ENCODE measurements around the gene CCNY.

CCNY gene

GRCh38 chr10:35564341-35564968, 228.1 kb downstream of the CCNY start:
- WGBS, 2 experiments, result 90 to 92% methylated on average over 6 of the region's 6 CpGs
- Histone ChIP-seq H3K27me3 (ENCODE audit: control insufficient read depth, insufficient read depth, low read length, poor library complexity, severe bottlenecking) (no peaks in the 10 kb centered on the region), H3K4me3 (ENCODE audit: insufficient read depth, low read depth, low read length) (no peak overlapping the region), H3K36me3 (ENCODE audit: control insufficient read depth, insufficient read depth, low read length) (peaks cover 9% of the 10 kb centered on the region), H3K27ac (ENCODE audit: insufficient read depth, low read depth, low read length, poor library complexity, severe bottlenecking) (no peak overlapping the region), H3K9me3 (ENCODE audit: control insufficient read depth, low read length) (no peaks in the 10 kb centered on the region), H3K4me1 (ENCODE audit: control insufficient read depth, insufficient read depth, low read length) (no peaks in the 10 kb centered on the region)

GRCh38 chr10:35565602-35566081, 229.3 kb downstream of the CCNY start:
- no peaks in the 10 kb centered on the region for H3K4me1 ChIP-seq (ENCODE audit: control insufficient read depth, insufficient read depth, low read length)
- no peak overlapping the region for H3K27ac ChIP-seq (ENCODE audit: insufficient read depth, low read depth, low read length, poor library complexity, severe bottlenecking)
- H3K27me3 ChIP-seq (ENCODE audit: control insufficient read depth, insufficient read depth, low read length, poor library complexity, severe bottlenecking), result no peaks in the 10 kb centered on the region
- WGBS, 2 experiments, result 82 to 92% methylated on average over 8 of the region's 8 CpGs
- H3K36me3 ChIP-seq (ENCODE audit: control insufficient read depth, insufficient read depth, low read length), result peaks cover 11% of the 10 kb centered on the region
- H3K9me3 ChIP-seq (ENCODE audit: control insufficient read depth, low read length), result no peaks in the 10 kb centered on the region
- H3K4me3 ChIP-seq (ENCODE audit: insufficient read depth, low read depth, low read length), result no peak overlapping the region

- no peak overlapping the region for H3K4me3 ChIP-seq (ENCODE audit: insufficient read depth, low read depth, low read length)
- H3K4me1 ChIP-seq (ENCODE audit: control insufficient read depth, insufficient read depth, low read length), result no peaks in the 10 kb centered on the region
- H3K36me3 ChIP-seq (ENCODE audit: control insufficient read depth, insufficient read depth, low read length), result peaks cover 11% of the 10 kb centered on the region
- H3K27me3 ChIP-seq (ENCODE audit: control insufficient read depth, insufficient read depth, low read length, poor library complexity, severe bottlenecking), result no peaks in the 10 kb centered on the region
- H3K9me3 ChIP-seq (ENCODE audit: control insufficient read depth, low read length), result no peaks in the 10 kb centered on the region
- 93 to 95% methylated on average over 6 of the region's 6 CpGs for WGBS, 2 experiments
- H3K27ac ChIP-seq (ENCODE audit: insufficient read depth, low read depth, low read length, poor library complexity, severe bottlenecking), result no peak overlapping the region
Measured at GRCh38 chr10:35567951-35568350, 231.6 kb downstream of the CCNY start.

GRCh38 chr10:35568483-35569015, 232.2 kb downstream of the CCNY start:
- Histone ChIP-seq H3K4me1 (ENCODE audit: control insufficient read depth, insufficient read depth, low read length) (no peaks in the 10 kb centered on the region), H3K9me3 (ENCODE audit: control insufficient read depth, low read length) (no peaks in the 10 kb centered on the region), H3K27ac (ENCODE audit: insufficient read depth, low read depth, low read length, poor library complexity, severe bottlenecking) (no peak overlapping the region), H3K27me3 (ENCODE audit: control insufficient read depth, insufficient read depth, low read length, poor library complexity, severe bottlenecking) (no peaks in the 10 kb centered on the region), H3K4me3 (ENCODE audit: insufficient read depth, low read depth, low read length) (no peak overlapping the region), H3K36me3 (ENCODE audit: control insufficient read depth, insufficient read depth, low read length) (peaks cover 11% of the 10 kb centered on the region)
- 93 to 96% methylated on average over 20 of the region's 20 CpGs for WGBS, 2 experiments

GRCh38 chr10:35569111-35569707, 232.9 kb downstream of the CCNY start:
- no peaks in the 10 kb centered on the region for H3K9me3 ChIP-seq (ENCODE audit: control insufficient read depth, low read length)
- H3K4me3 ChIP-seq (ENCODE audit: insufficient read depth, low read depth, low read length), result no peak overlapping the region
- peaks cover 11% of the 10 kb centered on the region for H3K36me3 ChIP-seq (ENCODE audit: control insufficient read depth, insufficient read depth, low read length)
- H3K27ac ChIP-seq (ENCODE audit: insufficient read depth, low read depth, low read length, poor library complexity, severe bottlenecking), result no peak overlapping the region
- no peaks in the 10 kb centered on the region for H3K27me3 ChIP-seq (ENCODE audit: control insufficient read depth, insufficient read depth, low read length, poor library complexity, severe bottlenecking)
- 91 to 92% methylated on average over 19 of the region's 19 CpGs for WGBS, 2 experiments
- no peaks in the 10 kb centered on the region for H3K4me1 ChIP-seq (ENCODE audit: control insufficient read depth, insufficient read depth, low read length)

GRCh38 chr10:35569836-35570235, 233.5 kb downstream of the CCNY start:
- Histone ChIP-seq H3K4me3 (ENCODE audit: insufficient read depth, low read depth, low read length) (no peak overlapping the region), H3K4me1 (ENCODE audit: control insufficient read depth, insufficient read depth, low read length) (no peaks in the 10 kb centered on the region), H3K27ac (ENCODE audit: insufficient read depth, low read depth, low read length, poor library complexity, severe bottlenecking) (no peak overlapping the region), H3K36me3 (ENCODE audit: control insufficient read depth, insufficient read depth, low read length) (peaks cover 11% of the 10 kb centered on the region), H3K9me3 (ENCODE audit: control insufficient read depth, low read length) (no peaks in the 10 kb centered on the region), H3K27me3 (ENCODE audit: control insufficient read depth, insufficient read depth, low read length, poor library complexity, severe bottlenecking) (no peaks in the 10 kb centered on the region)
- WGBS, 2 experiments, result 90 to 95% methylated on average over 4 of the region's 4 CpGs

GRCh38 chr10:35570397-35570796, 234.1 kb downstream of the CCNY start:
- H3K36me3 ChIP-seq (ENCODE audit: control insufficient read depth, insufficient read depth, low read length), result peaks cover 11% of the 10 kb centered on the region
- no peak overlapping the region for H3K27ac ChIP-seq (ENCODE audit: insufficient read depth, low read depth, low read length, poor library complexity, severe bottlenecking)
- H3K4me1 ChIP-seq (ENCODE audit: control insufficient read depth, insufficient read depth, low read length), result no peaks in the 10 kb centered on the region
- WGBS, 2 experiments, result 100% methylated on average over 1 of the region's 1 CpG; no CpG with 5 or more reads in 1 of the 2 experiments
- H3K9me3 ChIP-seq (ENCODE audit: control insufficient read depth, low read length), result no peaks in the 10 kb centered on the region
- H3K4me3 ChIP-seq (ENCODE audit: insufficient read depth, low read depth, low read length), result no peak overlapping the region
- H3K27me3 ChIP-seq (ENCODE audit: control insufficient read depth, insufficient read depth, low read length, poor library complexity, severe bottlenecking), result no peaks in the 10 kb centered on the region

- no peak overlapping the region for H3K27ac ChIP-seq (ENCODE audit: insufficient read depth, low read depth, low read length, poor library complexity, severe bottlenecking)
- no peaks in the 10 kb centered on the region for H3K9me3 ChIP-seq (ENCODE audit: control insufficient read depth, low read length)
- peaks cover 11% of the 10 kb centered on the region for H3K36me3 ChIP-seq (ENCODE audit: control insufficient read depth, insufficient read depth, low read length)
- 97 to 100% methylated on average over 1 of the region's 1 CpG for WGBS, 2 experiments
- H3K4me3 ChIP-seq (ENCODE audit: insufficient read depth, low read depth, low read length), result no peak overlapping the region
- no peaks in the 10 kb centered on the region for H3K4me1 ChIP-seq (ENCODE audit: control insufficient read depth, insufficient read depth, low read length)
- H3K27me3 ChIP-seq (ENCODE audit: control insufficient read depth, insufficient read depth, low read length, poor library complexity, severe bottlenecking), result no peaks in the 10 kb centered on the region
Measured at GRCh38 chr10:35572583-35572982, 236.3 kb downstream of the CCNY start.

- no peak overlapping the region for H3K27ac ChIP-seq (ENCODE audit: insufficient read depth, low read depth, low read length, poor library complexity, severe bottlenecking)
- H3K4me3 ChIP-seq (ENCODE audit: insufficient read depth, low read depth, low read length), result no peak overlapping the region
- no peaks in the 10 kb centered on the region for H3K4me1 ChIP-seq (ENCODE audit: control insufficient read depth, insufficient read depth, low read length)
- peaks cover 6% of the 10 kb centered on the region for H3K36me3 ChIP-seq (ENCODE audit: control insufficient read depth, insufficient read depth, low read length)
- no peaks in the 10 kb centered on the region for H3K27me3 ChIP-seq (ENCODE audit: control insufficient read depth, insufficient read depth, low read length, poor library complexity, severe bottlenecking)
- WGBS, 2 experiments, result 35 to 43% methylated on average over 1 of the region's 1 CpG
- H3K9me3 ChIP-seq (ENCODE audit: control insufficient read depth, low read length), result no peaks in the 10 kb centered on the region
Measured at GRCh38 chr10:35573796-35574195, 237.5 kb downstream of the CCNY start.

- Histone ChIP-seq H3K4me3 (ENCODE audit: insufficient read depth, low read depth, low read length) (no peak overlapping the region), H3K27ac (ENCODE audit: insufficient read depth, low read depth, low read length, poor library complexity, severe bottlenecking) (no peak overlapping the region), H3K4me1 (ENCODE audit: control insufficient read depth, insufficient read depth, low read length) (no peaks in the 10 kb centered on the region), H3K36me3 (ENCODE audit: control insufficient read depth, insufficient read depth, low read length) (no peaks in the 10 kb centered on the region), H3K27me3 (ENCODE audit: control insufficient read depth, insufficient read depth, low read length, poor library complexity, severe bottlenecking) (no peaks in the 10 kb centered on the region), H3K9me3 (ENCODE audit: control insufficient read depth, low read length) (no peaks in the 10 kb centered on the region)
- 85 to 87% methylated on average over 9 of the region's 9 CpGs for WGBS, 2 experiments
Measured at GRCh38 chr10:35574924-35575352, 238.6 kb downstream of the CCNY start.
